HG02981 (cell line): ENCODE results near the gene TRIM8.

Experiments
- ATAC-seq: cut with Tn5 transposase; IDR thresholded peaks from one replicate; pipeline ENCODE4 v1.9.1; 2021; ENCODE audit warnings: mild to moderate bottlenecking, moderate library complexity; ENCODE audit not compliant: unreplicated experiment

TRIM8 gene

DNA sequence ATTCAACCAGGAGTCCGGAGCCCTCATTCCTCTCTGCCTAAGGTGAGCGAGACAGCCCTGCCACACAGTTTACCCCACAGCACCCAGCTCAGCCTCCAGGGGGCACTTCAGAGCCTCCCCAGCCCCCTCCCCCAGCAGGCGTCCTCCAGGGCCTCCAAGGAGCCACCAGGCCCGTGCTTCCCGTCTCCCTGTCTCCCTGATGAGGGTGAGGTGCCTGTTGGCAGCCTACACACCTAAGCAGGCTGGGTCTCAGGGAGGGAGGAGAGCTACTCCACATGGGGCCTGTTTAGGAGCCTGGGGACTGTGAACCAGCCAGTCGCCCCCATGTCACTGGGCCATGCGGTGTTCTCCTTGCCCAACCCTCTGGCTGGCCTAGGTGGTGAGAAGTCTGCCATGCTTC lies 28.9 kb upstream of the TRIM8 start:
- no peak for ATAC-seq

GRCh38 chr10:102616066-102616770 lies 28.1 kb upstream of the TRIM8 start:
- ATAC-seq = no peak

GRCh38 chr10:102617041-102617440 lies 27.2 kb upstream of the TRIM8 start:
- ATAC-seq = no peak

GRCh38 chr10:102617816-102618215 lies 26.5 kb upstream of the TRIM8 start:
- ATAC-seq = no peak

- ATAC-seq = no peak
Observed at GRCh38 chr10:102619281-102619981, 24.8 kb upstream of the TRIM8 start.

GRCh38 chr10:102620138-102620590 lies 24.1 kb upstream of the TRIM8 start:
- no peak for ATAC-seq

GRCh38 chr10:102620591-102621442 lies 23.5 kb upstream of the TRIM8 start:
- ATAC-seq = no peak

- ATAC-seq = no peak
Observed at GRCh38 chr10:102621443-102622325, 22.6 kb upstream of the TRIM8 start.

DNA sequence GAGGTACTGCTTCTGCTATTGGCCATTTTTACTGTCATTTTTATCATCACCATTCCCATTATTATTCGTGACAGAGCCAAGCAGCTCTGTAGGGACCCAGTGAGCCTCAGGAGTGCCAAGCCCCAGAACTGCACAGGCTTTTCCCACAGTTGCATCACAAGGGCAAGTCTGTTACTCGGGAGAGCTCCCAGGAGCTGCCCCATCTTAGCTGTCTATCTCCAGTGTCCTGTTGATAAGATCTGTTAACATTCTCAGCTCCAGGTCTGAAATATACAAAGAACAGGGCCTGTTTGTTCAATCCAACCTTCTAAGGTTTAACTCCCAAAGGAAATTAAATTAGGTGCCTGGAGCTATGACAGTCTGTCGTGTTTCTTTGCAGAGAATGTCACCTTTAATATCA lies 20.2 kb upstream of the TRIM8 start:
- ATAC-seq = no peak

DNA sequence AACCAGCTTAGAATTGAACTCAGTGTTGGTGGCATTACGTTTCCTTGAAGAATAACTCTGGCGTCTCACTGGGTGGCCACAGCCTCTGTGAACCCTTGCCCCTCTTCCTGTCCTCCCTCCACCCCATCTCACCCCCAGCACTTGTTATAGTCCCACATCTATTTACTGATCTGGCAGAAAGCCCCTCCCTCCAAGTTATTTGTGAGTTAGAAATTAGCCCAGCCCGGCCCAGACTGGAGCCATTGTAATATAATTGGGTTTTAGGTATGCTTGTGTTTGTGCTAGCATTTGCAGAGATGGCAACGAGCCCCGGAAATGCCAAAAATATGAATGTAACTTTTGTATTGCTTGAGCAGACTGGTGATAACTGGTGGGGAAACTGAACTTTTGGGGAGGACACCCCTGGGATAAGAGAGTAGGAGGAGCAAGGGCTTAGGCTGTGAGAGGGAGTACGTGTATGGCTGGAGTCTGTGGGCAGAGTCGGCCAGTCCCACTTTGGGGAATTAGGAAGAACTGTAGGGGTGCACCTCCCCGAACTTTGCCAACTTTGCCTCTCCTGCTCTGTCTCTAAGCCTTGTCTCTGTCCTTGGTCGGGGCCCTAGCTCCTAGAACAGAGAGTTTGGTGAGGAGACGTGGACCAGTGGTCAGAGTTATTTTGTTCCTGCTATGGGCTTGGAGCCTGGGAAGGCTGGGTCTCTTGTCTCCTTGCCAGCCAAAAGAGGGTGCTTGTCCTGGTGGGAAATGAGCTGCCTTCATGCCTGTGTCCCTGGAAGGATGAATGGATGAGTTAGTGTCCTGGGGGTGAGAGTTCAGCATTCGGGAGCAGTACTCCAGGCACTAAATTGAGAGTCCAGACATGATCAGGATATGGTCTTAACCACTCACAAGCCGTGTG lies 19.3 kb upstream of the TRIM8 start:
- no peak for ATAC-seq

- ATAC-seq = no peak
Observed at GRCh38 chr10:102626026-102626685, 18.1 kb upstream of the TRIM8 start.

- ATAC-seq = no peak
Observed at GRCh38 chr10:102627291-102627735, 17.0 kb upstream of the TRIM8 start.

DNA sequence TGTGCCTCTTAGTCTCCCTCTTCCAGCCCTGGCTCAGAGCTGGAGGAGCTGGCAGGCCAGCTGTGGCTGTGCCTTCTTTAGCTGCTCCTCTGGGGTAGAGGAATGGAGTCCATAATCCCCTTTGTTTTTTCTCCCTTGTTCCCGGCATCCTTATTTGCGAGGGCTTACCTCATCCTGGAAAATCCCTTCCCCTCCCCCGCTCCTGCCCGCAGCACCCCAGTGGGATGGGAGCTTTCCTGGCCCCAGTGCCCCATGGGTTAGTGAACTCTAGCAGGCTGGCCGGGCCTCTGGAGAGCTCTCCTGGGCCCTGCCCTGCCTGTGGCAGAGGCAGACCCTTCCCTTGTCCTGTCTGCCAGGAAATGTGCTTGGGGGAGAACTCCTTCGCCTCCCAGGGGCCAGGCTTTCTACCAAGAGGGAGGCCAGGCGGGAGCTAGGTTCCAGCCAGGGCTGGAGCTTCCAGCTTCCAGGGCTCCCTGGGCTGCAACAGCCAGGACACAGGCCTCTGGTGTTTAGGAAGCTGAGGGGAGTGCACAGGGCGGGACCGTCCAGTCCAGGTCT lies 16.5 kb upstream of the TRIM8 start:
- ATAC-seq = no peak

- no peak for ATAC-seq
Observed at GRCh38 chr10:102628451-102628911, 15.8 kb upstream of the TRIM8 start.

GRCh38 chr10:102629661-102630614 lies 14.3 kb upstream of the TRIM8 start:
- ATAC-seq = no peak

DNA sequence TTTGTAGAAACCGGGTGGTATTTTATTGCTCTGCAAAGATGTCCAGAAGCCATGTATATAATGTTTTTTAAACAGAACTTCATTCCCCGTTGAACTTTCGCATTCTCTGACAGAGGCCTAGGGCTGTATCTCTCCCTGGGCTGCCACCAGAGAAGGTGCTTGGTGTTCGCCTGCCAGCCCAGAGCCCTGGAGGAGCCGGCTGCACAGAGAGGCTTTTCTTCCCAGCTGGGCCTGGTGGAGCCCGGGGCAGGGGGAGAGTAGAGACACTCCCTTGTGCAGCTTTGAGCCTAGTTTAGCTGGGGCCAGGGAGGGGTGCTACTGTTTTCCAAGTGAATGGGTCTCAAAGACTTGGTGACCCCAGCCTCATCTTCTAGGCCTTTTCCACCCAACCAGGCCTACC lies 13.6 kb upstream of the TRIM8 start:
- ATAC-seq = no peak
